ENCODE measurements around the gene TUBB. TPM values are rescaled to one million over a fixed set of nuclear protein-coding genes. Genes with fewer than 3 reads are reported as not detected.

Gene TUBB
- total and polyA plus RNA-seq, 9 of the 15 experiments (the other 6 are each of a cell fraction or from before 2014, with no cell fraction given), result 971 to 2,870 (median 1,478) TPM

DNA sequence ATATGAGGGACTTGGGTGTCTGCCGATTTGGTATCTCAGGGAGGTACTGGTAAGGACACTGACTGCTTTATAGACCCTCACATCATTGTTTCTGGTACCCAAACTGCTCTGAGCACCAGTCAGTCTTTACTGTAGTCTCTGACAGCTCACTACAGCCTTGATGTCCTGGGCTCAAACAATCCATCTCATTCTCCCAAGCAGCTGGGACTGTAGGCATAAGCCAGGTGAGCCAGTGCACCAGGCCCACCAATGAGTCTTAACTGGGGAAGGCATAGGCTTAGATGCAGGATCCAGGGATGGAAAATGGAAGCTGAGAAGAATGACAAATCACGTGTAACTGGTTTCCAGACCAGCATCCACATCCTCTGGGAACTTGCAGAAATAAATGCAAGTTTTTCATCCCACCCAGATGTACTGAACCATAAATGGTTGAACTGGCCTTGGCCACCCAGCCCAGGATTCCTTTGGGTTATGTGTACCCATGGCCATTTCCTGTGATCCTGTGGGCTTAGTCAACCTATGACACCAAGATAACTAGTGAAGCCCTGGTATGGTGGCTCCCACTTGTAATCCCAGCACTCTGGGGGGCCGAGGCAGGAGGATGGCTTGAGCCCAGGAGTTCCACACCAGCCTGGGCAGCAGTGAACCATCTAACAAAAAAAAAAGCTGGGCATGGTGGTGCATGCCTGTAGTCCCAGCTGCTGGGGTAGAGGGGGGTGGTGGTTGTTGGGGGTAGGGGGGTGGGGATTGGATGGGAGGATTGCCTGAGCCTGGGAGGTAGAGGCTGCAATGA lies 5.8 kb downstream of the TUBB start (continued):
- TF ChIP-seq, protein P1, sequence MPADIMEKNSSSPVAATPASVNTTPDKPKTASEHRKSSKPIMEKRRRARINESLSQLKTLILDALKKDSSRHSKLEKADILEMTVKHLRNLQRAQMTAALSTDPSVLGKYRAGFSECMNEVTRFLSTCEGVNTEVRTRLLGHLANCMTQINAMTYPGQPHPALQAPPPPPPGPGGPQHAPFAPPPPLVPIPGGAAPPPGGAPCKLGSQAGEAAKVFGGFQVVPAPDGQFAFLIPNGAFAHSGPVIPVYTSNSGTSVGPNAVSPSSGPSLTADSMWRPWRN (IDR thresholded peaks at IDR 0.05; ENCODE audit: low read depth), result no peak
- TF ChIP-seq ZZZ3 (IDR thresholded peaks at IDR 0.05) (no peak), SAFB (IDR thresholded peaks at IDR 0.05; ENCODE audit: borderline replicate concordance, low read depth, low read length) (no peak), KLF16 (IDR thresholded peaks at IDR 0.05) (no peak), MTA2 (IDR thresholded peaks at IDR 0.05; ENCODE audit: low read depth) (no peak), NFIX (CRISPR knock-in tag; IDR thresholded peaks at IDR 0.05; ENCODE audit: low read depth) (no peak), XRCC4 (IDR thresholded peaks at IDR 0.05; ENCODE audit: extremely low read depth, insufficient read depth, insufficient read length) (no peak), HOXB6 (CRISPR knock-in tag; IDR thresholded peaks at IDR 0.05; ENCODE audit: borderline replicate concordance) (peak; percentile 75; the same call in 1 of the 2 replicates), HNRNPH1 (optimal IDR thresholded peaks at IDR 0.05; ENCODE audit: low read depth, low read length) (no peak), YY1 (IDR thresholded peaks at IDR 0.05; ENCODE audit: borderline replicate concordance in 1 of 3, control insufficient read depth in 1 of 3, extremely low read depth in 1 of 3, insufficient read depth in 3 of 3, insufficient read length in 1 of 3, insufficient replicate concordance in 2 of 3, low read depth in 1 of 3, low read length in 2 of 3) (no peak), ESRRA (IDR thresholded peaks at IDR 0.05; ENCODE audit: borderline replicate concordance, low read depth) (no peak), SMARCB1 (IDR thresholded peaks at IDR 0.05; ENCODE audit: insufficient read length, low read depth) (no peak), HMGN3 (IDR thresholded peaks at IDR 0.05; ENCODE audit: borderline replicate concordance, extremely low read depth, insufficient read length, low read depth, low read length) (no peak), MAZ (CRISPR knock-in tag; conservative IDR thresholded peaks at IDR 0.05 in 1 of 2, IDR thresholded peaks at IDR 0.05 in 1 of 2) (peak in 1 of 2 experiments; percentile 46; a peak in 1 of 4 replicates), SLC30A9 (CRISPR knock-in tag; IDR thresholded peaks at IDR 0.05) (no peak), SMARCA4 (IDR thresholded peaks at IDR 0.05) (no peak)
- TF ChIP-seq, protein P2, sequence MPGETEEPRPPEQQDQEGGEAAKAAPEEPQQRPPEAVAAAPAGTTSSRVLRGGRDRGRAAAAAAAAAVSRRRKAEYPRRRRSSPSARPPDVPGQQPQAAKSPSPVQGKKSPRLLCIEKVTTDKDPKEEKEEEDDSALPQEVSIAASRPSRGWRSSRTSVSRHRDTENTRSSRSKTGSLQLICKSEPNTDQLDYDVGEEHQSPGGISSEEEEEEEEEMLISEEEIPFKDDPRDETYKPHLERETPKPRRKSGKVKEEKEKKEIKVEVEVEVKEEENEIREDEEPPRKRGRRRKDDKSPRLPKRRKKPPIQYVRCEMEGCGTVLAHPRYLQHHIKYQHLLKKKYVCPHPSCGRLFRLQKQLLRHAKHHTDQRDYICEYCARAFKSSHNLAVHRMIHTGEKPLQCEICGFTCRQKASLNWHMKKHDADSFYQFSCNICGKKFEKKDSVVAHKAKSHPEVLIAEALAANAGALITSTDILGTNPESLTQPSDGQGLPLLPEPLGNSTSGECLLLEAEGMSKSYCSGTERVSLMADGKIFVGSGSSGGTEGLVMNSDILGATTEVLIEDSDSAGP (CRISPR knock-in tag; IDR thresholded peaks at IDR 0.05), result no peak
- TF ChIP-seq, protein P3, sequence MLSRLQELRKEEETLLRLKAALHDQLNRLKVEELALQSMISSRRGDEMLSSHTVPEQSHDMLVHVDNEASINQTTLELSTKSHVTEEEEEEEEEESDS (CRISPR knock-in tag; IDR thresholded peaks at IDR 0.05), result no peak

Measured in K562 (cell line).